ENCODE data around the gene TBX1. TPM values are rescaled to one million over a fixed set of nuclear protein-coding genes. Genes with fewer than 3 reads are reported as not detected.
"Not testable (repeated sequence)": the region's sequence is repeated elsewhere in the genome, so short reads cannot be mapped to it uniquely, and the experiment has no call there.

TBX1 gene
- total RNA-seq, 1 donor from 2014 or later = not detected

GRCh38 chr22:19791243-19791642 lies 30.7 kb downstream of the TBX1 start:
- intact Hi-C loops (cut with DNase I) = no loop called here
- H3K9me3 ChIP-seq = peaks cover 0 to 15% of the 10 kb centered on the region in 2 donors
- H3K36me3 ChIP-seq = peaks cover 3 to 23% of the 10 kb centered on the region in 2 donors
- no peak overlapping the region for H3K27ac ChIP-seq
- H3K4me3 ChIP-seq = no peak overlapping the region
- no peak for TF ChIP-seq CTCF (IDR thresholded peaks at IDR 0.05)
- H3K4me1 ChIP-seq = no peaks in the 10 kb centered on the region
- DNase-seq (ENCODE audit: low spot score in 2 of 2) = no peak
- H3K27me3 ChIP-seq = no peaks in the 10 kb centered on the region

GRCh38 chr22:19791894-19792293 lies 31.3 kb downstream of the TBX1 start:
- intact Hi-C loops (cut with DNase I) = no loop called here
- no peak for DNase-seq (ENCODE audit: low spot score in 2 of 2)
- Histone ChIP-seq H3K4me1 (no peaks in the 10 kb centered on the region), H3K36me3 (peaks cover 3 to 23% of the 10 kb centered on the region in 2 donors), H3K9me3 (peaks cover 0 to 15% of the 10 kb centered on the region in 2 donors), H3K27ac (no peak overlapping the region), H3K27me3 (no peaks in the 10 kb centered on the region), H3K4me3 (no peak overlapping the region)
- TF ChIP-seq CTCF (IDR thresholded peaks at IDR 0.05) = no peak

- H3K27ac ChIP-seq; intact Hi-C loops (cut with DNase I): not testable (repeated sequence)
Observed at GRCh38 chr22:19792383-19792896, 31.9 kb downstream of the TBX1 start.

GRCh38 chr22:19793161-19793560 lies 32.6 kb downstream of the TBX1 start:
- Histone ChIP-seq H3K27me3 (no peaks in the 10 kb centered on the region), H3K9me3 (peaks cover 0 to 15% of the 10 kb centered on the region in 2 donors), H3K4me3 (no peak overlapping the region), H3K27ac (no peak overlapping the region), H3K36me3 (peaks cover 3 to 19% of the 10 kb centered on the region in 2 donors), H3K4me1 (no peaks in the 10 kb centered on the region)
- DNase-seq (ENCODE audit: low spot score in 2 of 2) = no peak
- no peak for TF ChIP-seq CTCF (IDR thresholded peaks at IDR 0.05)
- intact Hi-C loops (cut with DNase I) = no loop called here

More at GRCh38 chr22:19792383-19792896, 31.9 kb downstream of the TBX1 start:
- not testable (repeated sequence) for H3K4me1 ChIP-seq; H3K27me3 ChIP-seq; H3K4me3 ChIP-seq; DNase-seq (ENCODE audit: low spot score in 2 of 2)
- Histone ChIP-seq H3K36me3 (peaks cover 3 to 23% of the 10 kb centered on the region in 2 donors), H3K9me3 (peaks cover 0 to 15% of the 10 kb centered on the region in 2 donors)

- Histone ChIP-seq H3K4me1 (no peaks in the 10 kb centered on the region), H3K27me3 (no peaks in the 10 kb centered on the region), H3K4me3 (no peak overlapping the region), H3K36me3 (peaks cover under 1 to 13% of the 10 kb centered on the region in 2 donors), H3K27ac (no peak overlapping the region), H3K9me3 (peaks cover 0 to 15% of the 10 kb centered on the region in 2 donors)
- no peak for DNase-seq (ENCODE audit: low spot score in 2 of 2)
- intact Hi-C loops (cut with DNase I) = no loop called here
- TF ChIP-seq CTCF (IDR thresholded peaks at IDR 0.05) = no peak
Observed at GRCh38 chr22:19793661-19794310, 33.2 kb downstream of the TBX1 start.

- Histone ChIP-seq H3K36me3 (peaks cover 0 to 4% of the 10 kb centered on the region in 2 donors), H3K4me3 (no peak overlapping the region), H3K27me3 (no peaks in the 10 kb centered on the region), H3K9me3 (peaks cover 0 to 15% of the 10 kb centered on the region in 2 donors), H3K27ac (no peak overlapping the region), H3K4me1 (no peaks in the 10 kb centered on the region)
- DNase-seq (ENCODE audit: low spot score in 2 of 2) = no peak
- intact Hi-C loops (cut with DNase I) = no loop called here
- TF ChIP-seq CTCF (IDR thresholded peaks at IDR 0.05) = no peak
Observed at GRCh38 chr22:19795617-19796008, 35.0 kb downstream of the TBX1 start.
